ENCODE data around the gene FDX2. TPM values are rescaled to one million over a fixed set of nuclear protein-coding genes. Genes with fewer than 3 reads are reported as not detected.

FDX2 gene
- total and polyA plus RNA-seq, 2 of the 8 experiments (the other 6 are each of a cell fraction or from before 2014, with no cell fraction given): 27.0 to 64.4 TPM

- Histone ChIP-seq H3K27ac (ENCODE audit: low read depth, low read length) (no peak overlapping the region), H3K4me3 (ENCODE audit: extremely low read depth in 1 of 4, insufficient read depth in 2 of 4, low read depth in 3 of 4, low read length in 4 of 4) (no peak overlapping the region), H2BK15ac (ENCODE audit: low read length) (no peak overlapping the region), H3K4me1 (replicated peaks in 1 of 4; ENCODE audit: control insufficient read depth in 3 of 4, insufficient read depth in 4 of 4, low read length in 3 of 4) (no peaks in the 10 kb centered on the region), H2AK5ac (ENCODE audit: low read depth, low read length) (no peak overlapping the region), H3K36me3 (ENCODE audit: control insufficient read depth in 2 of 4, insufficient read depth in 4 of 4, low read length in 3 of 4) (peaks cover 0 to 15% (median 8%) of the 10 kb centered on the region in 4 experiments; a peak in 5 of 8 replicates), H3K4ac (replicated peaks; ENCODE audit: insufficient read length, low read depth, low read length) (no peak overlapping the region), H2BK12ac (ENCODE audit: low read depth, low read length) (no peak overlapping the region), H4K5ac (ENCODE audit: insufficient read length, low read depth, low read length) (no peak overlapping the region), H2BK20ac (ENCODE audit: low read length) (no peak overlapping the region), H4K8ac (ENCODE audit: extremely low read depth, insufficient read depth, low read length) (no peak overlapping the region), H3K56ac (replicated peaks; ENCODE audit: insufficient read length, low read depth, low read length) (no peak overlapping the region), H2BK120ac (replicated peaks; ENCODE audit: low read depth, low read length) (no peak overlapping the region), H3K4me2 (ENCODE audit: insufficient read depth in 1 of 2, low read depth in 2 of 2, low read length in 2 of 2) (no peak overlapping the region), H3K23me2 (ENCODE audit: low read depth, low read length) (0 out of 2 replicates have a peak, but pooled peaks cover 2% of the 10 kb centered on the region), H3K9me3 (ENCODE audit: insufficient read depth in 2 of 2, low read depth in 1 of 2, low read length in 1 of 2) (no peaks in the 10 kb centered on the region), H3K27me3 (replicated peaks in 1 of 4; ENCODE audit: control insufficient read depth in 3 of 4, extremely low read depth in 1 of 4, insufficient read depth in 3 of 4, low read length in 3 of 4) (no peaks in the 10 kb centered on the region), H3K18ac (ENCODE audit: extremely low read depth, low read length) (no peak overlapping the region), H3K23ac (ENCODE audit: insufficient read length) (no peak overlapping the region), H2AFZ (ENCODE audit: low read length) (no peak overlapping the region), H3K79me1 (ENCODE audit: low read depth, low read length) (peaks cover 2% of the 10 kb centered on the region; the same call in 1 of the 2 replicates), H4K20me1 (replicated peaks in 1 of 2; ENCODE audit: control insufficient read depth in 1 of 2, insufficient read depth in 2 of 2, low read length in 2 of 2) (peaks cover 3 to 6% of the 10 kb centered on the region in 2 experiments), H2BK5ac (ENCODE audit: low read depth, low read length) (no peak overlapping the region), H3K9ac (replicated peaks in 1 of 4; ENCODE audit: extremely low read depth in 1 of 4, low read depth in 3 of 4, low read length in 3 of 4) (no peak overlapping the region), H3K14ac (ENCODE audit: insufficient read length) (no peak overlapping the region), H4K91ac (replicated peaks; ENCODE audit: insufficient read length, low read length) (no peak overlapping the region), H3K79me2 (ENCODE audit: control insufficient read depth in 1 of 2, insufficient read depth in 2 of 2, low read length in 2 of 2) (no peaks in the 10 kb centered on the region)
- TF ChIP-seq SP4 (IDR thresholded peaks at IDR 0.05; ENCODE audit: low read length): no peak
- no peak for TF ChIP-seq POU5F1 (IDR thresholded peaks at IDR 0.05; ENCODE audit: low read depth, low read length)
- TF ChIP-seq BACH1 (IDR thresholded peaks at IDR 0.05; ENCODE audit: low read length): no peak
- DNase-seq (ENCODE audit: low read depth in 1 of 2, low spot score in 2 of 2): peak in 1 of 2 experiments; percentile 44
- no peak for FAIRE-seq
- ChIA-PET CTCF (ENCODE audit: partially characterized antibody) (interaction anchor here (1.2 to 1.5 kb wide), 2 partner anchors 27 to 112 kb away, joined by 4 to 5 read pairs; no protein-coding TSS in a partner anchor), POLR2A (ENCODE audit: partially characterized antibody) (no interaction called here)
- 89% methylated on average over 13 of the region's 16 CpGs; no CpG with 5 or more reads in 1 of the 2 experiments for WGBS, 2 experiments (ENCODE audit: extremely low coverage in 1 of 2, insufficient coverage in 1 of 2, insufficient read length in 1 of 2, insufficient replicate concordance in 2 of 2, low coverage in 1 of 2, low lambda C conversion rate in 2 of 2, missing lambda C conversion rate in 1 of 2)
These were observed 45.8 kb upstream of the FDX2 start for GRCh38 chr19:10361569-10362011.
